ENCODE results near the gene BABAM2.

The BABAM2 gene

DNA sequence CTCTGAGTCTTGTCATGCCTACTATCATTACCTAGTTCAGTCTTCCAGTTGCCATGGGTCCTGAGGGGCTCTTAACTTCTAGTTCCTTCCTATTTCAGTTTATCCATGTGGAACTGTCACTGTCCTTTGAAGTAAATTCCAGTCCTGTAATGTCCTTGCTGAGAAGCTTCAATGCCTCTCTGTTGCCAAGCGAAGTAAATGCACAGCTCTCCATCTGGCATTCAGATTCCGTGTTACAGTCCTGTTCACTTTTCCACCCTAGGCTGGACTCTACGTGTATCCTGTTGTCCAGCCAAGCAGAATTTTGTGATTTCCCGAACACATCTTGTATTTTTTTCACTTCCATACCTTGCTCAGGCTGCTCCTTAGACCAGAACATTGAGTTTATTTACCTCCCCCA, 245.3 kb downstream of the BABAM2 start:
- no peak for DNase-seq

DNA sequence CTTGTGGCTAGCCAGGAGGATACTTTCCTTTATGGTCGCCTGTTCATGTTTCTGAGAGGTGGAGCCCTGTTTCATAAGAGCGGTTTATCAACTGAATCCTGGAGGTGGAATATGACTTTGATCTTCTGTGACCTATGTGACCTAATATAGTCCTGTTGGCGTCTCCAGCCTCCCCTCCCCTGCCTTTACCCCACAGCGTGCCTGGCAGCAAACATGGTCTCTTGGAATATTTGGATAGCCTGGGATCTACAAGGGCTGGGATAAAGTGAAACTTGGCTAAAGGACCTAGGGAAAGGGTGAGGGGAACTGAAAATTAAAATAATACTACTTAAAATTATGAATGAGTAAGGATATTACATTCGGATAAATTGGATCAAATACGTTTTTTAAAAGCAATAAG, 246.0 kb downstream of the BABAM2 start:
- no peak for DNase-seq

DNA sequence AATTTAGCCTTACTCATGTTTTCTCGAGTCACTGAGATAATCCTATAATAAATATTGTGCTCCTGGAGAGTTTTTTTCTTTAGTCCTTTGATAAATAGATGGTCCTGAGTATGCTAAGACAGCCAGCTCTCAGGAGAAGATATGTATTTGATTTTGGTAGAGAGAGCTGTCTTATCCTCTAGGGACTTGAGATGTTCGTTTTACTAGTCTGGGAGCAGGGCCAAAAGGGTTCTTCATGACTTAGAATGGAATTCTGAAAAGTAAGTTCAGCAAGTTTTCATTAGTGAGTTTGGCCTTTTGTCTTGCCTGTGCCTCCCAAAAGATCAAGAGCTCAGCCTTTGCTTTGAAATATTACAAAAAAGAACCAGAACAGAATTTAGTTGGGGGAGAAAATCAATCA, 246.7 kb downstream of the BABAM2 start:
- DNase-seq, result no peak

DNA sequence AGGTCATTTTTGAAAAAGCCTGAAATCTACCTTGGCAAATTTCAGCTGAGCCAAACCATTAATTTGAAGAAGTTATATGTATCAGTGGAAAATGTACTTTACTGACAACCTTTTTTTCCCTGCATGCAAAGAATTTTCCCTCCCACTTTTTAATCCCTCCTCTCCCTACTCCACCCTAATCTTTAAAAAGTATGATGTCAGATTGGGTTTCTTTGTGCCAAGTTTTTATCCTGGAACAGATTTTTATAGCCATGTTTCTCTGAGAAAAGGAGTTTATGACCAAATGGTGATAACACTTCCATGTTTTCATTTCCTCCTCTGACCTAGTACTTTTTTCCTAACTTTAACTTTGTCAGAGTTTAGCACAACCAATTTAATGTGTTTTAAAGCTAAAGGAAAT, 251.9 kb downstream of the BABAM2 start:
- DNase-seq, result no peak

DNA sequence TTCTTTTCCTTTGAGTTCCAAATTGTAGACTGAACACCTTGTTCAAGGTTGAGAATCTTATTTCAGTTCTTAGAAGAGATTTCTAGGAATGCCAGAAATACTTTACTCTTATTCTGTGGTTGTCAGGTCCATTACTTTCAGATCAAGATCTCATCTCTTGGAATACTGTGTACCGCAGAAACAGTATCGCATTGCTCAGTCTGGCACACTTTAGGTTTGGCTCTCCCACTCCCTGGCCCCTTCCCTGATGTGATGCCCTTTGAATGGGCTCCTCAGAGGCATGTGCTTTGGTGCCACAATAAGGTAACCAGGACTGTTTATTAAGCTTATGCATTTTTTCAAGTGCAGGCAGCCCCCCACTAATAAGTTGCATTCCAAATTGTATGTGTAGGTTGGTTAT, 257.5 kb downstream of the BABAM2 start:
- DNase-seq, result no peak

DNA sequence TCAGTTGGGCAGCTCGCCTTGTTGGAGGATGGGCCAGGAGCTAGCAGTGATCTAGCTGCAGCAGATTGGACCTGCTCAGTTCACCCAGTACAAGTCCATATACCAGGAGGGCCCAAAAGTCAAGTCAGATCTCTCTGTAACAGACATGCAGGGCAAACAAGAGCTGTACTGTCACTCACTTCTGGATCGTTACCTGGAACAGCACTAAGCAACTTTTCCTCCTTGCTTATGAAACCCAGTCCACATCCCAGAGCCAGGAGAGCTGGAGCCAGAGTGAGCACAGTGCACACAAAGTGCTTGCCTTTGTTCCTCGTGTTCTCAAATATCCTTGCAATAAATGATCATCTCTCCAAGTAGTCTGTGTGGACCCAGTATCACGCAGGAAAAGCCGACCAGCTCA, 258.0 kb downstream of the BABAM2 start:
- DNase-seq, result no peak

DNA sequence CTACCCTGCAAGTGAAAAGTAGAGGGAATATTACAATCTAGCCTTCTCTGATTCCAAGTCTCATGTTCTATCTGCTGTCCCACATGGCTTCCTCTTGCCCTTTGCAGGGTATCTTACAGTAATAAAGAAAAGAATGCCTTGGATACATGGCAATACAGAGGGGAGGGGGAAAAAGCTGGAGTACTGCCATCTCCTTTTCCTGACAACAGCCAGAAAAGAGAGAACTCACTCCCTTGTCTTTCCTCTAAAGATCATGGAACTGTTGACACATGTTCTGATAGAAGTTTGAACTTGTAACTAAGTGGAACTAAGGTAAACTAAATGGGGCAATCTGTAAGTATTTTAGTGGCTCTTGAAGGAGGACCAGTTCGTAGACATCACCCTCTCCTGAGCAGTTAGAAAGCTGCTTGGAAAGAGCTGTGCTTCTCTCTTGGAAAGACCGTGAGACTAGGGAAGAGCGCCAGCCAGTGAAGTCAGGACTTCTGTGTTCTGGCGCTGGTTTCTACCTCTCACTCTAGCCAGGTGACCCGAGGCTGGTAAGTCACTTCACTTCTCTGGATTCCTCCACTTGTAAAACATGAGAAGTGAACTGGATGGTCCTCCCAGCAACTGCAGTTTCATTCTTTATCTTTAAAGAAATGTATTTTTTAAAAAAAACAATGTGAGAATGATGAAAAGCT, 259.8 kb downstream of the BABAM2 start:
- DNase-seq, result no peak

DNA sequence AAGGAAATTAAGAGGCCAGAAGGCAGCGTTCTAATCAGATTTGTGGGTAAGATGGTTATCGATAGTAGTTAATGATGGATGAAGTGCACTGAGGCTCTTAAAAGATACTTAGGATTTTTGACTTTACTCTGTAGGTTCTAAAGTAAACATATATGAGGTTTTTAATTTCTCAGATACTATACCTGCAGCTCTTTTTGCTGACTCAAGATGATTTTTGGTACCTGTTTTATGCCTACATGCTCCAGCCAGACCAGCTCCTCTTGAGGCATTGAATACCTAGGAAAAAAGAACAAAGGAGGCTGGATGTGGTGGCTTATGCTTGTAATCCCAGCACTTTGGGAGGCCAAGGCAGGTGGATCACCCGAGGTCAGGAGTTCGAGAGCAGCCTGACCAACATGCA, 260.5 kb downstream of the BABAM2 start:
- no peak for DNase-seq

DNA sequence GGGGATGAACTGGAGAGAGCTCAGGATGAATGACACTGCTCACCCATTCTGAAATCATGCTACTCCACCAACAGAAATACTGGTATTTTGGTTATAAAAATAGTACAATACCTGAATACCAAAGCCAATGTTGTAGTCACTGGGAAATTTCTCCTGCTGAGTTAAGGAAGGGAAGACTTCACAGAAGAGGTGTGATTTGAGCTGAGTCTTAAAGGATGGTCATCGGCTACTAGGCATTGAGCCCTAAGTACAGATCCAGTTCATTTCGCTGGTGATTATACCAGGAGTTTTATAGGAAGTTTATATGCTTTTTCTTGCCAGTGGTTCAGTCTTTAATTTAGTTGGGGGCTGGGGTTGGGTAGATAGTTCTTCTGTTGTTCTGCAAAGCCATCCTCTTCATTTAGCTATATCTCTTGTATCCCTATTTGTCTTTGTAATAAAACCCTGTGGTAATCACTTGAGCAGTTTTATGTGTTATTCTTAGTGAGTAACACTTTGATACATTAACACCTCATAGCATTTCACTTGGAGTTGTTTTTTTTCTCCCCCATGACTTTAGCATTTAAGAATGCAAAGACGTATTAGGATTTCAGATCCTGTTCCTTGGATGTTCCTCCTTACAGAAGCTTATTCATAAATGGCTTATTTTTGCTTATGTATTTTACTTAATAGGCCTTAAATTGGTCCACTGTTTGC, 262.2 kb downstream of the BABAM2 start:
- DNase-seq, result no peak

DNA sequence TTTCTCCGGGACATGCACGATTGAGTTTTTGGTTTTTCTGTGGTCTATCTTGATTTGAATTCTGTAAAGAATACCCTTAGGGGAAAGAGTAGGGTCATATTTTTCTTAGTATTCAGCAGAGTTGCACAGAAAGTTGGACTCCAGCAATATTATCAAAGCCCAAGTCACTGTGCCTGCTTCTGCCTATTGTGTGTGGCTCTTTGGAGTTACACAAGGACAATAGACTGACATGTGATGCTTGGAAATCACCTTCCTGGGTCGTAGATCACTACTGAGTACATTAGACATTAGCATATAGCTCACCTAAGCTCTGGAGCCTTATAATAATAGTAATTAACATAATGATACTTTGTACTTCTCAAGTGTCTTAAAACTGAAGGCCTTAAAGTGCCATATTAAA, 263.3 kb downstream of the BABAM2 start:
- DNase-seq, result no peak

DNA sequence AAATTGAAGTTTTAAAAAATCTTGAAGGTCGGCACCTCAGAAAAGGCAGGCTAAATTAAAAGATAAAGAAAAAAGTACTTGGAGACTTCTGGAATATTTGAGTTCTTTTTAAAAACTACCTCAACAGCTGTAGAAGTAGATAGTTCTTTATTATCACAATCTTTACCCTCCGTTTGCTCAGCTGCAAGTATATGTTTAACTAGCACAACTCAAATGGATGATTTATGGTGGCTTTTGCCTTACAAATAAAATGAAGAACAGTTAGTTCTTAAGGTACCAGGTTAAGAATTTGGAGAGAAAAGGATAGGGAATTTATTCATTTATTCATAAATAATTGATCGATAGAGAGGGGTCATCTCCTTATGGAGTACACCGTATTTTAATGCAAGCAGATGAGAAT, 264.6 kb downstream of the BABAM2 start:
- DNase-seq, result no peak

DNA sequence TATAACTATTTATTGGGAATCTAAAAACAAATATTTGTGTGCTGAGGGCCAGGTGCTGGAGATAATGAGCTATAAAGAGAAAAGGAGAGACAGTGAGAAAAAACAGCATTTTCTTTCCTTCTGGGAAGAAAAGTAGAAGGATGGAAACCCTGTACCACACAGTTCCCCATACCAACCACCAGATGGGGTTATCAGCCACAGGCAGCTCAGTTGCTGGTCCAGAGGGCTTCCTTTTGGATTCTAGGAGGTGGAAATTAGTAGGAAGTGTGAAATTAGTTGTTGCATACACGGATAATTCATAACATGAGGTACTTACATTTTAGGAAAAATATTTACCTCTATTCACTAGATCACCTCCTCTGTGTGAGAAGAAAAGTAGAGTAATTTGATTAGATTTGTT, 265.1 kb downstream of the BABAM2 start:
- DNase-seq, result no peak

DNA sequence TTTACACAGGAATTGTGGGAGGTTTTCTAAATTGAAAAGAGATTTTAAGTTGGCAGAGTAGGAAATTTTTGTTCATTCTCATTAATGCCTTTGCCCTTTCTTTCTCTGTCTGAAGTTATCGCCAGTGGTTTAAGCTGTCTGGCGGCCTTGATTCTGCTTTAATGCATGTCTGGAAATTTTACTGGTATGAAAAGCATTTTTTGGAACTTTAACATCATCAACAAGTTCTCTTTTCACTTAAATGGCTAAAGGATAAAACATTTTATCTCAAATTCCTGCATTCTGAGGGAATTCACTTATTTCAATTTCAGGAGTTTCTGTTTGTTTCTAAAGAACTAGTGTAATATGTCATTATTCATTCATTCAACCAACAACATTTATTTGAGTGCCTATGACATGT, 268.3 kb downstream of the BABAM2 start:
- DNase-seq, result no peak

DNA sequence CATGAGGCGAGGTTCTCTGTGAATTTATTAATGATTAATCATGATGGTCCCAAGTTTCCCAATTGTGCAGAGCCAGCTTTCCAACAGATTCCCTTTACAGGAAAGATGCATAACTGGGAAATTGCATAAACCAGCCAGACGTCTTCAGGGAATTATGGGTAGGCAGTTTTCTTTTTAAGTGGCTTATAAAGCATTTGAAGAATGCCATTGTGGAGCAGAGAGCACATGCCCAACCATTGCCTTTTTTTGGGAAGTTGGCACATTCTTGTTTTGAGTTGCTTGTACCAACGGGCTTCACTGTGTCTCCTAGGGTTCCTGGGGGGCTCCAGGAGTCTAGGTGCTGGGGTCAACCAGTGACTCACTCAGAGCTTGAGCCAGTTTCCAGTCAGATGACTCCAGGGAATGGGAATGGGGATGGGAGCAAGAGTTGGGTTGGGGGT, 270.5 kb downstream of the BABAM2 start:
- no peak for DNase-seq

DNA sequence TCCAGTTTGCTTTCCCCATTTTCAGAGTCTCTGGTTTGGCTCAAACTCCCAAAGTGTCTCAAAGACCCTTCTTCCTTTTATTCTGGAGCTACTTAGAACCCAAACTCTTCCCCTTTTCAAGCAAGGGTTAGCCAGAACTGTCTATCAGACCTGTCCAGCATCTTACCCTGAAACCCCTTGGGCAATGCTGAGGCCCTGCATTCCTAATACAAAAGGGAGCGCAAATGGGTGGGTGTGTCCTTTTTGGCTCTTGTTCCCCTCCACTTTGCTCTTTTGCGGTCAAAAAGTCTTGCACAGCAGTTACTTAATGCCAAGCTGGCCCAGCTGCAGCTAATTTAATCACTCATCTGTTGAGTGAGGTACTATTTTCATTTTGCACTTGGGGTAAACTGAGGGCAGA, 270.9 kb downstream of the BABAM2 start:
- no peak for DNase-seq

DNA sequence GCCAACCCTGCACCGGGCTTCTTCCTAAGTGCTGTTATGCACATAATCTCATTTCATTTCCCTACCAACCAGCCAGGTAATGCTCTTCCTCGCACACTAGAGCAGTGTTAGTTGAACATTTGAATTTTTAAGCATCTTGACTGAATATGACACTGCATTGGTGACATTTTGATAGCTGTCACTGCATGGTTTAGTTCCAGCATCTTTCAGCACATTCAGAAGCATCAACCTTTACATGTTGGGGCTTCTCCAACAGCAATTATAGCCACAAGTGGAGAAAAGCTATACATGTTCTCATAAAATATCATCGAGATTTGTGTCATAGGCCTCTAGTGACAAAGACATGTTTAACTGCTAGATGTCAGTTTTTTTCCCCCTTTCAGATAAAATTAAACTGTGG, 272.0 kb downstream of the BABAM2 start:
- no peak for DNase-seq

DNA sequence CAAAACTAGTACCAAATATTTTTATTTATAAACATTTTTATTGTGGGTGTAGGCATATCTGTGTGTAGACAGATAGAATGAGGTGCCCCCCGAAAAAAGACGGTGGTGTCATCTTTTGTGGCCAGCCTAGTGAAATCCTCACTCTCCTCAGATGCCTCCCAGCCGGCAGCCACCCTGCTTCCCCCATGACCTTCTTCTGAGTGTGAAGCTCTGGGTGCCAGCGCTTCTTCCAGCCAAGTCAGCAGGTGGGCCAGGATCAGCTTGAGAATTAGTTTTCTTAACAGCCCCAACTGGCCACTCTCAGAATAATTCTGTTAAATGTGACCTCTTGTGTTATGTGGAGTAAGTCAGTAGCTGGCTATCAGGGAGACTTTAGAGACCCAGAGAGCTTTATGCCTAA, 272.5 kb downstream of the BABAM2 start:
- DNase-seq, result no peak

DNA sequence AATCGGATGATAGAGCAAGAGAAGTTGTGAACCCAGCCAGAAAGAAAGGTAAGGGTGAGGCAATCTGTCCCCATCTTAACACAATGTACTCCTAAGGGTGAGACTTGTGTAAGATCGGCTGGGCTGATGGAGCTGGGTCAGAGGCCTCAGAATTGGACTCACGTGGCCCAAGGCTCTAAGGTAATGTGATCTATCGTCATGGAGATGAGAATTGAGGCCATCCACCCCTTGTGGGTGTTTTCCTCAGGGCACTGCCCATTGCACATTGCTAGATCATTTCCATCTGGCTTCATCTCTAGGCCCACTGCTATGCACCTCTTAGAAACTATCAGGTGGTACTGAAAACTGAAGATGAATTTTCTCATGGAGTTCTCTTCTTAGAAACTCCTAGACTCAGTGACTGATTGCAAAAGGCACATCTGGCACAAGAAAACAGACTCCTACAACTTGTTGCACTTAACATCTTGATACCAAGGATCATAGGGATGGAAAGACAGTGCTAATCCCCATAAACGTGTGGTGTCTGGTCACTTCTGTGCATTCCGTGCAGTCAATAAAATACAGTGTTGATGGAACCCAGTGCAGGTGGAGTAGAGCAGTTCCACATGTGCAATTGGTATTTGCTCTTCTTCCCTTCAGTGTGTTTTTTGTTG, 273.2 kb downstream of the BABAM2 start:
- no peak for DNase-seq

DNA sequence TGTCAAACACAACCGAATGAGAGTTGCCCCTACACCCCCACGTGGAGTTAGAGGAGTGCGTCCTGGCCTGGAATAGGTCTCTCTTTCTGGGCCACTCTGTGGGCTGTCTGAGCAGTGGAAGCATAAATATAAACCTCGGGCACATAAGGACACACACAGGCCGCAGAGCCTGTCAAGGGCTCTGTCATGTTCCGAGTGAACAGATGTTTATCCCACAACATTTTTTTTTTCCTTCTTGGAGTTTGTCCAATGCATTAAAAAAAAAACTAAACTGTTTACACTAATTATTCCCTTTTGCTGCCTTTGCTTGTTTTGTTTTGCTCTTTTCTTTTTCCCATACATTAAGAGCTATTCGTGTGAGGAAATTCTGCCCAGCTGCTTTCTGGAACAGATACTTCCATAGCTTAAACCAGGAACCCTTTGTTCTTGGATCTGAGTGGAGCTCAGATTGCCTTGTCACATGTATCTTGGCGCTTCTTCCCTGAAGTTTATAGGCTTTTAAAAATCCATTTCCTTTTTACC, 273.8 kb downstream of the BABAM2 start:
- DNase-seq, result no peak

DNA sequence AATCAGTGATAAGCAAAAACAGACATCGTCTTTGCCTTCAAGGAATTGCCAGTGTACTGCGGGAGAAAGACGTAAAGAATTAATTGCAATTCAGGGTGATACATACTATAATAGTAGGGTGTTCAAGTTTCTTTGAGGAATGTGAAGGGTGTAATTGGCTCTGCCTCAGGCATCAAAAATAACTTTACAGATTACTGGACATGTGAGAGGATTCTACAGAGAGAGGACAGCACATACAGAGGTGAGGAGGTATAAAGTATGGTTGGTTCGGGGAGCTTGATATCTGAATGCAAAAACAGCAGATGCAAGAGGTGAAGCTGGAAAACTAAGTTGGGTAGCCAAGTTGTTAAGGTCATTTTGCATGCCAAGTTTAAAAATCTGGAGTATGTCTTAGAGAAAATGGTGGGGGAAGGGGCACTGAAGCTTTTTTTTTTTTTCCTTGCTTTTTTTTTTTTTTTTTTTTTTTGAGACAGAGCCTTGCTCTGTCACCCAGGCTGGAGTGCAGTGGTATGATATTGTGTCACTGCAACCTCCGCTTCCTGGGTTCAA, 274.6 kb downstream of the BABAM2 start:
- DNase-seq, result no peak

DNA sequence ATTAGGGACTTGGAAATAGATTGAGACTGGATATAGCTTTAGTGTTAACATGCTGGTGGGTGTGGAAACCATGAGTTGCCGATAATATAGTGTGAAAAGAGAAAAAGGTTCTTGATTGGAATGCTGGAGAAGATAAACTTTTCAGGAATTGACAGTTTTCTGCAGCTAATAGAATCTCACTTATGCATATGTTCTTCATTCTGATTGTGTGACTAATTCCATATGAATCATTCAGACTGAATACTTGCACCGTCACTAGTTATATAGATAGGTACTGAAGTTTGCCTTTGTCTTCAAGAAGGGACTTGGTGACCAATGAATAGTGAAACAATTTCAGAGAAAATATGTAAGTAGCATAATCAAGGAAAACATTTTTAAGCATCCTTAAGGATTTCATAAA, 276.4 kb downstream of the BABAM2 start:
- DNase-seq, result no peak

DNA sequence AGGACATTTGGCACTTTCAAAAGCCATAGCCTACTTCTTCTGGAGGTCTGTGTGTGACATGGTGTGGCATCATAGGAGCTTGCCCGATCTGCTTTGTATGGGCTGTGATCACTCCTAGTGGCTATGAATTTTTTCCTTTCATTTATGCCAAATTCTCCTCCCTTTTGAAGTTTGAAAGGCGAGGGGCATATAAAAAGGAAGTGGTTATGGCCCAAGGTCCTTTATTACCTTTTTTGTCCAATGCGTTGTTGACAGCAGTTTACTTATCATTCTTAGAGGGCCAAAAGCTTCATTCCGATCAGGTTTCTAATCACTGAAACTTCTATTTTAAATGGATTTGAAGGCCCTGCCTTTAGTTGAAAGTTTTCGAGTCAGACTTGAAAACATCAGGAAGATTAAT, 277.8 kb downstream of the BABAM2 start:
- no peak for DNase-seq

DNA sequence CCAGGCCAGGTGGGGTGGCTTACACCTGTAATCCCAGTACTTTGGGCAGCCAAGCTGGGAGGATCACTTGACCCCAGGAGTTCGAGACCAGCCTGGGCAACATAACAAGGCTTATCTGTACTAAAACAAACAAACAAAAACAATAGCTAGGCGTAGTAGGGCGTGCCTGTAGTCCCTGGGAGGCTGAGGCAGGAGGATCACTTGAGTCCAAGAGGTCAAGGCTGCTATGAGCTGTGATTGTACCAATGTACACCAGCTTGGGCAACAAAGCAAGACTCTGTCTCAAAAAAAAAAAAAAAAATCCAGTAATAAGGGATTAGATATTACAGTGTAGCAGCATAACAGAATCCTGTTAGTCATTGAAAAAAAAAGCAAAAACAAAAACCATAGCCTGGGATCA, 279.0 kb downstream of the BABAM2 start:
- no peak for DNase-seq

All from activated CD4-positive, alpha-beta T cell treated with anti-CD3 and anti-CD28 coated beads for 4 hours (primary cell).